SKM-1 (cell line): ENCODE measurements around the gene MYRFL.
"Not testable (repeated sequence)": the region's sequence is repeated elsewhere in the genome, so short reads cannot be mapped to it uniquely, and the experiment has no call there.

Experiments
- DNase-seq: peaks from one replicate; lab custom pipeline; 2025; ENCODE audit not compliant: unreplicated experiment; lab: John Stamatoyannopoulos, UW

MYRFL gene

DNA sequence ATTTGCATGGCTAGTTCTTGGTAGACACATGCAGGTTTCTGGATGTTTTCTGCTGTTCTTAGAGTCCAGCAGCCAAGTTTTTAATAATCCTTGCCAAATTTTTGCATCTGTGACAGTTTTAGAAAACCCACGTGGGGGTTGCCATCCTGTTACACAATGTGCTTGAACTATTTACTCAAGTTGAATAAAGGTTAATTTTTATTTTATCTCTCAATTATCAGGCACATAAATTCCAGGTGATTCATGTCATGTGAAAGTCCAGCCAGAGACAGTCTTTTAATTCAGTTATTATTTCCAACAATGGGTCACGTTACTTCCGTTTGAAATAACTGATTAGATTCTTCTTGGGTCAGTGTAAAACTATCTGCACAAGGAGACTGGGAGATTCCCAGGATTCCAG, 15.7 kb downstream of the MYRFL start:
- no peak for DNase-seq

DNA sequence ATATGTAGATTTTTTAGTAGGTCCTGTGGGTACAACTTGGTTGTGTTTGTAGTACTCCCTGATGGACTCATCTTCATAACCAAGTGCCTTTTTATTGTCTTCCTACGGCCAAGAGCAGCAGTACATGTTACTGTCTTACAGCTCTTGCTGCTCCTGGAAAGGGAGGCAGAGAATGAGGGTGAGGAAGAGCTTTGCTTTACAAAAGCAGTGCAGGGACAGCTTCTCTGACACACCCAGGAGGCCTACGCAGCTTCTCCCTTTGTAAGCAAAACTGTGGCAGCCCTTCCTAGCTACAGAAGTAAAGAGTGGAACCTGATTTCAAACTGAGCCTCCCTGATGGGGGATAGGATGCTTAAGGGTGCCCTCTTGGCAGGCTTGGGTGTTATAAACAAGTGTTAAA, 18.6 kb downstream of the MYRFL start:
- DNase-seq: no peak

DNA sequence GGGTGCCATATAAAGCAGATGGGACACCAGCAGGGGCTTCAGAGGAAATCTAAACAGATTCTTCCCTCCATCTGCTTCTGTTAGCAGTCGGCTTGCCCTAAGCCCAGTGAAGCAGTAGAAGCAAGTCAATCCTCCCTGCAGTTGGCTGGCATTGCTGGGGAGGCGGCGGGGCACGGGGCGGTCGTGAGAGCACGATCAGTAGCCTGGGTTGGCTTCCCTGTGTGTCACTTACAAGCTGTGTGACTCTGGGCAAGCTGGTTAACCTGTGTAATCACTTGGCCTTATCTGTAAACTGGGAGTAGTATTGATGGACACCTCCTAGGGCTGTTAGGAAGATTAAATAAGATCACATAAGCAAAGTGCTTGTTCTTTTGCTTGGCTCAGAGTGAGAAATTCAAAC, 19.4 kb downstream of the MYRFL start:
- DNase-seq: no peak

DNA sequence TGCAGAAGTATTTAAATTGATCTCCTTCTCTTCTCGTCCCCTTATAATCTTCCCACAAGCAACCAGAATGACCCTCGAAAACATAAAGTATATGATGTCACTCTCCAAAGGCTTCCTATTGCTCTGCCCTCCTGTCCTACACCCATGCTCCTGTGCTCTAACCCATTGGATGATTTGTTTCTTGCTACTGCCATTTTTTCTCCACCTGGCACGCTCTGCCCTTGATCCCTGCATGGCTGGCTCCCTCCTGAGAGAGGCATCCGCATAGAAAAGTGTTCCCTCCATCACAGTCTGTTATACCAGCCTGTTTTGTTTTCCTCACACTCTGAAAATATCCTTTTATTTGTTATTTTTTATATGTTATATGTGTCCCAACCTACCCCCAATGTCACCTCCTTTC, 19.8 kb downstream of the MYRFL start:
- no peak for DNase-seq

DNA sequence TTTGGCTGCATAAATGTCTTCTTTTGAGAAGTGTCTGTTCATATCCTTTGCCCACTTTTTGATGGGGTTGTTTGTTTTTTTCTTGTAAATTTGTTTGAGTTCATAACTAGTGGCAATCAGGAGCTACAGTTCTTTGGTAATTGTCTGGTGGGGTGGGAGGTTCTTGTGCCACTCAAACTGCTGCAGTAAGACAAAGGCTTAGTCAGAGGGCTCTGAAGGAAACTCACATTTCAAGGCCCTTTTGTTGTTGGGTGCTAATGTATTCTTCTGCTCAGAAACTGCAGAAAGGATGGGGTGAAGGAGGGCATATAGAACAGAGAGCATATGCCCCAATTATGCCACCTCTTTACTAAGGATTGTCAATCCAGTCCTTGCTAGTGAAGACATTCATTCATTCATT, 21.9 kb downstream of the MYRFL start:
- DNase-seq: no peak

DNA sequence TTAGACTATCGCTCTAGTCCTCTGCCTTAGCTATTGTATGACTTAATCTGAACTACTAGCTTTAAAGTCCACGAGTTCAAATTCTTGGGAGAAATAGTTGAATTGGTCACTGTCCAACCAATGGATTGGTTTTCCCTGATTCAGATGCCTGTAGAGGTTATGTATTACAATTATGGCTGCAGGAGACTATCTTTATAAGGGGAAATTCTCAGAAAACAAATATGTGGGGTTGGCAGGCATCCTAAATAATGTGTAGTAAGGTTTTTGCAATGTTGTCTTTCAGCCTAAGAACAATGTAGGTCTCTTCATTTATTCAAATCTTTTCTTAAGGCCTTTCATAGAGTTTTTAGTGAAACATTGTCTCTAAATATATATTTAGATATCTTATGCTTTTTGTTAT, 26.9 kb downstream of the MYRFL start:
- DNase-seq: no peak

DNA sequence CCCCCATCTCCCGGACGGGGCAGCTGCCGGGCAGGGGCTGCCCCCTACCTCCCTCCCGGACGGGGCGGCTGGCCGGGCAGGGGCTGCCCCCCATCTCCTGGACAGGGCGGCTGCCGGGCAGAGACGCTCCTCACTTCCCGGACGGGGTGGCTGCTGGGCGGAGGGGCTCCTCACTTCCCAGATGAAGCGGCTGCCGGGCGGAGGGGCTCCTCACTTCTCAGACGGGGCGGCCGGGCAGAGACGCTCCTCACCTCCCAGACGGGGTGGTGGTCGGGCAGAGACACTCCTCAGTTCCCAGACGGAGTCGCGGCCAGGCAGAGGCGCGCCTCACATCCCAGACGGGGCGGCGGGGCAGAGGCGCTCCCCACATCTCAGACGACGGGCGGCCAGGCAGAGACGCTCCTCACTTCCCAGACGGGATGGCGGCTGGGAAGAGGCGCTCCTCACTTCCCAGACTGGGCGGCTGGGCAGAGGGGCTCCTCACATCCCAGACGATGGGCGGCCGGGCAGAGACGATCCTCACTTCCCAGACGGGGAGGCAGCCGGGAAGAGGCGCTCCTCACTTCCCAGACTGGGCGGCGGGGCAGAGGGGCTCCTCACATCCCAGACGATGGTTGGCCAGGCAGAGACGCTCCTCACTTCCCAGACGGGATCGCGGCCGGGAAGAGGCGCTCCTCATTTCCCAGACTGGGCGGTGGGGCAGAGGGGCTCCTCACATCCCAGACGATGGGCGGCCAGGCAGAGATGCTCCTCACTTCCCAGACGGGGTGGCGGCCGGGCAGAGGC, 28.3 kb downstream of the MYRFL start:
- not testable (repeated sequence) for DNase-seq

DNA sequence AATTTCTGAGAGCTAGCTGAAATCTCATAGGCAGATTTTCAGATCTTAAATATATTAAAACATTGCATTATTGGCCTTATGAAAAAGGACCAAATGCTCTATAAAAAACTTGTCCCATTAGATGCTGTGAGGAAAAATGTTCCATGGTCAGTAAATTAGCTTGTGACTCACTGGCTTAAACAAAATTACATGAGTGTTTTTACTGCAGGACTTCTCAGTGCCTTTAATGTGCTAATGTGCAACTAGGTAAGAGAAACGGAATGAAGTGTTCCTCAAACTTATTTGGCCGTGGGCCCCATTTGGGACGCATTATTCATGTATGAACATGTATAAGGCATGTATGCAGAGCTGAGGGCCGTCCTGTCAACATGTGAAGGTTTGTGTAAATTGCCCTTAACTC, 41.7 kb downstream of the MYRFL start:
- DNase-seq: no peak

DNA sequence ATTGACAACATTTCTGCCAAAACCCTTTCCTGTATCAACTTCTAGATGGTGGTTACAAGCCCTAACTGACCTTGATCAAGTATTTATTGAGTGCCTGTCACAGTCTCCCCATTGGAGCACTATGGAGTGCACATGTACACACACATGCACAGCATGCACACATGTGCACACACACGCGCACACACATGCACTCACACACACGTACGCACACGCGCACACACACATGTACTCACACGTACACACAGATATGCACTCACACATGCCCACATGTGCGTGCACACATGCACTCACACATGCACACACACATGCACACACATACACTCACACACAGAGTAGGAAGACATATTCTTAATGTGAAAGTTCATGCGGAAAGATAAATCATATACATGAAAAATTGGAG, 43.7 kb downstream of the MYRFL start:
- no peak for DNase-seq

DNA sequence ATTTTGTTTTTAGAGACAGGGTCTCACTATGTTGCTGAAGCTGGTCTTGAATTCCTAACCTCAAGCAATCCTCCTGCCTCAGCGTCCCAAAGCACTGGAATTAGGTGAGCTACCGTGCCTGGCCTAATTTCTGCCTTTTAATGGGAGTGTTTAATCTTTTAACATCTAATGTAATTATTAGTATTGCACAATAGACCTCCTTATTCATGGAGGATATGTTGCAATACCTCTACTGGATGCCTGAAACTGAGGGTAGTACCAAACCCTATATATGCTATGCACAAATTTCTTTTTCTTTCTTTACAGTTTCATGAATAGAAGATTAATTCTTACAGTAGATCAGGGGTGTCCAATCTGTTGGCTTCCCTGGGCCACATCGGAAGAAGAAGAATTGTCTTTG, 47.8 kb downstream of the MYRFL start:
- no peak for DNase-seq

DNA sequence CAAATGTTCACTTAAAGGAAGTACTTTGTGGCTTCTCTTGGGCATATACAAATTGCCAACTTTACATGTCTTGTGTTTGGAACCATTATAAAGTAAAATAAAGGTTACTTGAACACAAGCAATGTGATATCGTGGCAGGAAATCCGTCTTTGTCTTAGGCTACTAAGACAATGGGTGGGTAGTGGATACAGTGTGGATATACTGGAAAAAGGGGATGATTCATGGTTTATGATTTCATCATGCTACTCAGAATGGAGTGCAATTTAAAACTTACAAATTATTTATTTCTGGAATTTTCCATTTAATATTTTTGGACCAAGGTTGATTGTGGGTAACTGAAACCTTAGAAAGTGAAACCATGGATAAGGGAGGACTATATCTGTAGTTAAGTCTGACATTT, 48.4 kb downstream of the MYRFL start:
- no peak for DNase-seq

DNA sequence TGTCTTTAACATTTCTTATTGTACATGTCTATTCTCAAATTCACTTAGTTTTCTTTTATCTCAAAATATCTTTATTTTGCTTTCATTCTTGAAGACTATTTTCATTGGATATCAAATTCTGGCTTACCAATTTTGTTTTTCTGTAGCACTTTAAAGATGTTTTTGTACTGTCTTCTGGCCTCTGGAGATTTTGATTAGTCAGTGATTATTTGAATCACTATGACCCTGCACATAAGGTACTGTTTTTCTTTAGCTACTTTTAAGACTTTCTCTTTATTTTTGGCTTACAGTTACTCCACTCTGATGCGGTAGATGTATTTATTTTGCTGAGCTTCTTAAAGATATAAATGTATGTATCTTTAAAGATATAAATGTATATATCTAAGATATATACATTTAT, 49.6 kb downstream of the MYRFL start:
- DNase-seq: no peak

DNA sequence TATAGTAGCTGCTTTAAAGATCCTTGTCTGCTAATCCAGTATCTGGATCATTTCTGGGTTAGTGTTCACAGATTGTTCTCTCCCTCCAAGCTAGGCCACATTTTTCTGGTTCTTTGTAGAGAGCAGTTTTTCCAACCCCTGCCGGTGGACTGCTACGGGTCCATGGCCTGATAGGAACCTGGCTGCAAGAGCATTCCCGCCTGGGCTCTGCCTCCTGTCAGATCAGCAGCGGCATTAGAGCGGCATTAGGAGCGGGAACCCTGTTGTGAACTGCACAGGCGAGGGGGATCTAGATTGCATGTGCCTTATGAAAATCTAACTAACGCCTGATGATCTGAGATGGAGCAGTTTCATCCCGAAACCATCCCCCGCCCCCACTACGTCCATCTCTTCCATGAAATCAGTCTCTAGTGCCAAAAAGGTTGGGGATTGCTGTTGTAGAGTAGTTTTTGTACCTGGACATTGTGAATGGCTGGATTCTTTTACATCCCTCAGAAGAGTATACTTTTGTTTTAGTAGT, 50.4 kb downstream of the MYRFL start:
- DNase-seq: no peak

DNA sequence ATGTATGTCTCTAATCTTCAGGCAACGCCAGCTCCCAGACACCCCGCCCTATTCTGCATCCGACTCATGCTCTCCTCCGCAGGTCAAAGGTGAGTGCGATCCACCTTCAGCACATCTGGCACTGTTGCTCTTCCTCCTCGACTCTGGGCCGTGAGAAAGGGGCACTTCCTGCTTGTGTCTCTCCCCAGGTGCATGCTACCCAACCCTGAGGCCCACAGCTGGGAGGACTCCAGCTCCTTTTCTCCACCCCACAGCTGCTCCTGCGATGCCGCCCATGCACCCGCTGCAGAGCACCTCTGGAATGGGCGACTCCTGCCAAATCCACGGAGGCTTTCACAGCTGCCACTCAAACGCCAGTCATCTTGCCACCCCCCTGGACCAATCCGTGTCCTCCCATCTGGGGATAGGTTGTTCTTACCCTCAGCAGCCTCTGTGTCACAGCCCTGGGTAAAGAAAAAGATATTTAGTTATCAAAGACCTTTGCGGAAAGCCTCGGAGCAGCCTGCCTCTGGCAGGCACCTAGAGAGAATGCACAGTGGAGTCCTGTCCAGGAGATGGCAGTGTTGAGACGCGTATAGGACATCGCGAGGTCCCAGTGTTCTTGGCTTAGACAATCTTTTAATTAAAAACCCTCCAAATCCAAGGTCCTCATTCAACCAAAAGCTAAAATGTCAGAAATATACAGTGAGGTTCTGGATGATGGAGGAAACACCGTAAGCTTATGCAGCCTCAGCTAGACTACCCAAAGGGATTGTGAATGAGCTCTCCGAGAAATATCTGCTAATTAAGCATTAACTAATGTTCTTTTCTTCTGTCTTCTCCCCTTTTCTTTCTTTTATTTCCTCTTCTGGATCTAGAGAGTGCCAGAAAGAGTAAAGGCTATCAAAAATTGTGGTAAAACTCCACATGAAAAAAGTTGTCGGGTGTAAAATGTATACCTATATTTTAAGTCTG, 54.3 kb downstream of the MYRFL start:
- no peak for DNase-seq

DNA sequence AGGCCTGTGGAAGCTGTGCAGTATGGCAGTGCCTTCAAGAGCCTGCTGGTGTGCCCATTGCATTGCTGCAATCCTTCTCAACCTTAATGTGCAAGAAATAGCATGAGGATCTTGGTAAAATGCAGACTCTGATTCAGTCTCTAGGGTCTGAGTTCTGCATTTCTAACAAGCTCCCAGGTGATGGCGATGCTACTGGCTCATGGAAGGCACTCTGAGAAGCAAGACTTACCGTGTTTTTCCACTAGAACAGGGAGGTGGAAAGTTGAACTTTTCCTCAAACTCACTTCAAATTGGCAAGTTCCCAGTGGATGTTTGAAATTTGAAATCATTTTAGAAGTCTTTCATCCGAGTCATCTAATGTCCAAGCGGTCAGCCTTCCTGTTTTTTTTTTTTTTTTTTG, 55.5 kb downstream of the MYRFL start:
- DNase-seq: no peak

DNA sequence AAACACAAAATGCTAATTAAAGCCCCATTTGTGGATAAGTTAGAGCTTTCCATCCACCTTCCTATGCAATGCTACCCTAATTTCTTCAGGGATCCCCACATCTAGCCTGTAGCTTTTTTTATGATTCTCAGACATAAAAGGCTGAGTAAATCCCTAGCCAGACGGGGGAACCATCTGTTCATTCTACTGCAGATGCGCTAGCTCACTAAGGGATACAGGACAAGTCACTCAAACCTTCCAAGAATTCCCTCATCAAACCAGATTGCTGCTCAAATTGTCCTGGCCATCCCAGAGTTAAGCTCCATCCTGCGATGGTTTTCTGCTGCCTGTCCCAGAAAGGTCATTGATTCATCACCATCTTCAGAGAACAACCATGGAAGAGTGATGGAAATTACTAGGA, 56.7 kb downstream of the MYRFL start:
- DNase-seq: no peak

DNA sequence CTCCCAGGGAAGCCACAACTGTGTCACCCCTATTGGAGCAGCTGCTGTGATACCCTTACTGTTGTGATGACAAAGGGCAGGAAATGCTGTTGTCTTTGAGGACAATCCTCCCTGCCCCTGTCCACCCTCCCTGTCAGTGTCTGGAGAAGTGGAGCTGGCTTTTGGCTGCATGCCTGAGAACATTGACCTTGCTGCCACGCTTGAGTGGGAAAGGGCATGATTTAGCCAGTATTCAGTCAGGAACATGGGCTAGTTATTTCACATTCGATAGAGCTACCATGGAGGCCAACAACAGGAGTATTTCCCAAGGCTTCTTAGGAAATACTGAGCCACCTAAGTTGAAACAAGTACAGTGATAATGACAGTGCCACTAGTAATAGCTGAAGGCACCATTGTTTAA, 59.4 kb downstream of the MYRFL start:
- DNase-seq: no peak

DNA sequence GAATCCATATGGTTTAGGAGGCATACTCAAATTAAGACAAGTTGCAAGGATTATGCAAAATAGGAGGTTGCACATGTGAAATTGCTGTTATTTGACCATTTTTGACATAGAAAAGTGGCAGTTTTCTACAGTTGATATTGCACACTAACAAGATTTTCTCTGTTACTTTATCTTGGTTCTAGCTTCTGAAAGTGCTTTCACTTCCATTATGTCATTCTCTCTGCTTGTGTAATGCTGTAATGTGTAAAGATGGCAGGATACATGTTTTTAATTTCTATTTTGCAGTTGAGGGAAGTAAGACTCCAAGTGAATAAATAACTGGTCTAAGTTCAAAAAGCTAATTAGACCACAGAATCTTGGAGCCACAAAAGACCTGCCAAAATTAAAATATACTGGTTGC, 60.6 kb downstream of the MYRFL start:
- DNase-seq: no peak

DNA sequence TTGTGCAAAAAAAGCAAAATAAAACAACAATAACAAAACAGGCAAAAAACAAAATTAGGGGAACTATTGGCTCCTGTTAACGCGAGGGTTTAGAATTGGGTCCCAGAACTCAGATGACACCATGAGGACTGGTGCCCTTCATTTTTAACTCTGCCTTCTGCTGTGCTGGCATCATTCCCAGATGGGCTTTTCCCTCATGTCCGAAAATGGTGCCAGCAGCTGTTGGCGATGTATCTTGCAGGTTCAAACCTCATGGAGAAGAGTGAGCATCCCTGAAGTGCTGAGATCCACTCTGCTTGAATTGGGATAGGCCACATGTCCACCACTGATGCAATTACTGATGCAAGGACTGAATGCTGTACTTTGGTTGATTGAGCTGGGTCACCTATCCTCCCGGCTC, 61.1 kb downstream of the MYRFL start:
- no peak for DNase-seq

DNA sequence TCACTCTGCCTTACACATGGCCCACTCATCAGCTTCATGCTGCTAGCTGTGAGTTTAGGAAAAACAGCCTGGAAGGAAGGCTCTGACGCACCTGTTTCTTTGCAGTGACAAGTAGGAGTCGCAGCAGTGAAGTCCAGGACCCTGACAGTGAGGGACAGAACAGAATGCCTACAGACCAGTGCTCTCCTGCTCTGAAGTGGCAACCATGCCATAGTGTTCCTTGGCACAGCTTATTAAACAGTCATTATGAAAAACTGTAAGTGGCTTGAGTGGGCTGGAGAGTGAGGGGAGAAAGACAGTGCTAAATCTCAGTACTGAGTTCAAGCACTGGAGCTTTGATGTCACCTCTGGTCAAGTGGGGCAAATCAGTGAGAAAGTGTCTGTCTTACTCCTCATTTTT, 61.7 kb downstream of the MYRFL start:
- DNase-seq: no peak

DNA sequence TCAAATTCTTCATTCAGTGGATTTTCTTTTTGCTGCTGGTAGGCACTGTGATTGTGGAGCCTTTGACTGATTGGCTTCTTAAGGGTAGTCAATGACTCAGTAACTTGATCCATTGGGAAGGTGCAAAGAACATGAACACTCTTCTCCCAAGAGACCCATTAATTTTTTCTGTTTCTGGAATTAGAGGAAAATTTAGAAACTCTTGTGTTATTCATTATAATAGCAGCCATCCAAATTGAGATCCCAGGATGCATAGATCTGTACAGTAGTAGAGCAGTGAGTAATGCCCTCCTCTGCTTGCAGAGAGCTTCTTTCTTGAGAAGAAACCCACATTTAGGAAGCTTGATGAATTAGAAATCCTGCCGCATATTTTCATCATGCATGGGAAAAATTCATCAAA, 63.9 kb downstream of the MYRFL start:
- DNase-seq: no peak

DNA sequence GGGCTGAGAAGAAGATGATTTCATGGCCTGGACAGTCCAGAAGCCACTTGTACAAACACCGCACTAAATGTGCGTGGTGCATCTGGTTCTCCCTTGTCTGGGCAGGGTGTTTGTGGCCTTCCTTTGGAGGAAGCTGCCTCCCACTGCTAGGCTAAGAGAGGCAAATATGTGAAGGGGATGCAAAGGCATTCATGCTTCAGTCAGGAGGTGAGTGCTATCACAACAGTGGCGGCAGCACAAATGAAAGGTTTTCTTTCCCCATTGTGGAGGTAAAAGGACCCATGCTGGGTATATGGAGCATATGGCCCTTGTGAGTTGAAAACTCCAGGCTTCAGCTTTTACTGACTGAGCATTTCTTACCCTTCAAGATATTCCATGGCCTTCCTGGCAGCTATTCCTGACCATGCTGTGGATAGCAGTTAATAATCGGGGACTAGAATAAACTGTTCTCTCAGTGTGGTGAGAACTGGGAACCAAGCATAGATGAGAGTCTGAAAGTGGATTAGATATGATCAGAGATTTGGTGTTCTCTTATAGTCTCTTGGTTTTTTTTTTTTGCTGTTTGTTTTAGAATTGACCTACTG, 69.9 kb downstream of the MYRFL start:
- no peak for DNase-seq
